ENCODE data around the gene GALNT16. TPM values are rescaled to one million over a fixed set of nuclear protein-coding genes. Genes with fewer than 3 reads are reported as not detected.

Gene GALNT16
- total RNA-seq, 4 donors from 2014 or later = 0.72 to 8.2 (median 2.9) TPM

DNA sequence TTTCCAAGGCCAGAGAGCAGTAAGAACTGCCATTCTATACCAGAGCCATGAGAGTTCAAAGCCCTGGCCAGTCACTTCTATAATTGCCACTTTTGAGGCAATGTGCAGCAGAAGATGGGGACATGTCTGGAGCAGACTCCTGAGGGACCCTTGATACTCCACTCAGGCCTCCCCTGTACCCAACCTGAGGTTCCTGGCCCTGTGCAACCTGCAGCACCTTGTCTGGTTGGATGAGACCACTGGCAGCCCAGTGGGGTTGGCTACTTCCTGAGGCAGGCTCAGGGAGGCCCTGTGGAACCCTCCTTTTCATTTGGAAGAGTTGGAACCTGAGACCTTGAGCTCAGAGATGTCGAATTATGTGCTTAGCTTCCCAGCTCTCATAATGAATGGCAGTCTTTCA, 54.4 kb downstream of the GALNT16 start:
- intact Hi-C loops (cut with DNase I; ENCODE audit: low total_unique reads) = no loop called here
- WGBS, 2 donors = 24 to 55% methylated on average over 1 of the region's 1 CpG
- TF ChIP-seq, protein P1, sequence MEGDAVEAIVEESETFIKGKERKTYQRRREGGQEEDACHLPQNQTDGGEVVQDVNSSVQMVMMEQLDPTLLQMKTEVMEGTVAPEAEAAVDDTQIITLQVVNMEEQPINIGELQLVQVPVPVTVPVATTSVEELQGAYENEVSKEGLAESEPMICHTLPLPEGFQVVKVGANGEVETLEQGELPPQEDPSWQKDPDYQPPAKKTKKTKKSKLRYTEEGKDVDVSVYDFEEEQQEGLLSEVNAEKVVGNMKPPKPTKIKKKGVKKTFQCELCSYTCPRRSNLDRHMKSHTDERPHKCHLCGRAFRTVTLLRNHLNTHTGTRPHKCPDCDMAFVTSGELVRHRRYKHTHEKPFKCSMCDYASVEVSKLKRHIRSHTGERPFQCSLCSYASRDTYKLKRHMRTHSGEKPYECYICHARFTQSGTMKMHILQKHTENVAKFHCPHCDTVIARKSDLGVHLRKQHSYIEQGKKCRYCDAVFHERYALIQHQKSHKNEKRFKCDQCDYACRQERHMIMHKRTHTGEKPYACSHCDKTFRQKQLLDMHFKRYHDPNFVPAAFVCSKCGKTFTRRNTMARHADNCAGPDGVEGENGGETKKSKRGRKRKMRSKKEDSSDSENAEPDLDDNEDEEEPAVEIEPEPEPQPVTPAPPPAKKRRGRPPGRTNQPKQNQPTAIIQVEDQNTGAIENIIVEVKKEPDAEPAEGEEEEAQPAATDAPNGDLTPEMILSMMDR (IDR thresholded peaks at IDR 0.05) = no peak
- TF ChIP-seq POLR2A (IDR thresholded peaks at IDR 0.05) = no peak
- DNase-seq (ENCODE audit: low spot score in 2 of 2) = peak in 1 of 2 donors; percentile 46
- no peak overlapping the region for H3K4me3 ChIP-seq (ENCODE audit: low read depth, poor library complexity, severe bottlenecking)

DNA sequence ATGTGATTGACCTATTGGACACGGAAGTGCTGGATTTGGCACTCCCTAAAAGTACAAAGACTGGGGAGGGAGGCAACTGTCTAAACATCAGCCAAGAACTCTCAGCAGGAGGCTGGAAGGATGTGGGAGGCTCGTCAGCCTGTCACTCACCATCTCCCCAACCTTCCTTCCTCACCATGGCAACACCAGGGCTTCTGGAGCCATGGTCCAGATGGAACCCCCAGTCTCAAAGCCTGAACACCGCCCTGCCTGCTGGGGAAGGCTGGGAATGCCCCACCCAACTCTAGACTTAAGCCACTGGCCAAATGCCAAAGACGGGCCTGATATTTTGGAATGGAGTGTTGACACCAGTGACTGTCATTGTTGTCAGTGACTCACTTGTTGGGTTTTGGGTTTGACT, 55.3 kb downstream of the GALNT16 start:
- H3K4me3 ChIP-seq (ENCODE audit: low read depth, poor library complexity, severe bottlenecking) = no peak overlapping the region
- intact Hi-C loops (cut with DNase I; ENCODE audit: low total_unique reads) = no loop called here
- DNase-seq (ENCODE audit: low spot score in 2 of 2) = peak; percentile 45 to 86
- 45 to 55% methylated on average over 4 of the region's 4 CpGs for WGBS, 2 donors
- no peak for TF ChIP-seq POLR2A (IDR thresholded peaks at IDR 0.05)
- TF ChIP-seq, protein P1 (IDR thresholded peaks at IDR 0.05) = no peak

DNA sequence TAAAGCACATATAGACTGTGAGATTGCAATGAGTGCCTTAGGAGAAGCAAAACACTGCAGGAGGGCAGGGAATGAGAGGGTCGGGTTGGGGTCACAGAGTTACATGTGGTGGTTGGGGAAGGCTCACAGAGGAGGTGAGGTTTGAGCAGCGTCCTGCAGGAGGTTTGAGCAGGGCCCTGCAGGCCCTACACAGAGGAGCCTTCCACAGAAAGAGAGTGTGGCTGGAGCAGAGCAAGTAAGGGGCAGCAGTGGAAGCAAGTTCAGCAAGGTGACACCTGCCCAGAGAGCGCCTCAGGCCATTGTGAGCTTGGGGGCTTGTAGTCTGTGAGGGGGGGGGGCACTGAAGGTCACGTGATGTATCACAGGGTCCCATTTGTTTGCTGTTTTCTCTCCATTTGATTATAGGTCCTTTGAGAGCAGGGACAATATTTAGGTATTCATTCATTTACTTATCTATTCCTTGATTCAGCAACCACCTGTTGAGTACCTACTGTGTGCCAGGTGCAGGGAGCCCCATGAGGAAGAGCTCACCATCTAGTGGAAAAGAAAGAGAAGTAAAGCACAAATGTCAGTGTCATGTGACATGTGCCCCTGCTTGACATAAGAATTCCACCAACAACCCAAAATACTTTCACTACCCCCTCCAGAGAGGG, 56.6 kb downstream of the GALNT16 start:
- TF ChIP-seq, protein P1 (IDR thresholded peaks at IDR 0.05) = no peak
- TF ChIP-seq POLR2A (IDR thresholded peaks at IDR 0.05) = no peak
- intact Hi-C loops (cut with DNase I; ENCODE audit: low total_unique reads) = no loop called here
- 86 to 88% methylated on average over 4 of the region's 4 CpGs for WGBS, 2 donors
- peak in 1 of 2 donors; percentile 25 for DNase-seq (ENCODE audit: low spot score in 2 of 2)
- no peak overlapping the region for H3K4me3 ChIP-seq (ENCODE audit: low read depth, poor library complexity, severe bottlenecking)

DNA sequence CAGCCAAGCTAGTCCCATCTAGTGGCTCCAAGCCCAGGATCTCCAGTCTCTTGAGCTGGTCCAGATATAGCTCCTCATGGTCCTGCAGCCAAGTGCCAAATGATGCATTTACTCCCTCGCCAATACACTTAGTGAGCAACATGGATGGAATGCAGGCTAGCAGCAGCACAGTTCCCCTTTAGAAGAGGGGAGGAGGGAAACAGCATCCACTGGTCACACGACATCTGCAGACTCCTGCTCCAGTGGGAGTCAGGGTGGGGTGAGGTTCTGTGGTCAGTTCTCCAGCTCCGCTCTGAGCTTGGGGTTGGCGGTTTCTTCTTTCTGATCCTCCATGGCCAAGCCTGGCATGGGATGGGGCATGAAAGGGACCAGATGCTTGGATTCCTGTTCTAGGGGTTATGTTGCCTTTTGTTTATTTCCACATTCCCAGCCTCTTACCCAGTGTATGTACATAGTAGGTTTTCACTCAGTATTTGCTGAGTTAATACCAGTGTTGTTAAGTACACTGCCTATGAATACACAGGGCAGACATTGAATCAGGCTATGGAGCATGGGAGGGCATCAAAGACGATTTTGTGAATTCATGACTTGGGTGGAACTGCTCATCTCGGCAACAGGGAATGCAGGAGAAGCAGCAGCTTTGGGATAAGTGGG, 57.3 kb downstream of the GALNT16 start:
- DNase-seq (ENCODE audit: low spot score in 2 of 2) = peak; percentile 73 to 91
- intact Hi-C loops (cut with DNase I; ENCODE audit: low total_unique reads) = no loop called here
- TF ChIP-seq, protein P1 (IDR thresholded peaks at IDR 0.05) = no peak
- no peak for TF ChIP-seq POLR2A (IDR thresholded peaks at IDR 0.05)

DNA sequence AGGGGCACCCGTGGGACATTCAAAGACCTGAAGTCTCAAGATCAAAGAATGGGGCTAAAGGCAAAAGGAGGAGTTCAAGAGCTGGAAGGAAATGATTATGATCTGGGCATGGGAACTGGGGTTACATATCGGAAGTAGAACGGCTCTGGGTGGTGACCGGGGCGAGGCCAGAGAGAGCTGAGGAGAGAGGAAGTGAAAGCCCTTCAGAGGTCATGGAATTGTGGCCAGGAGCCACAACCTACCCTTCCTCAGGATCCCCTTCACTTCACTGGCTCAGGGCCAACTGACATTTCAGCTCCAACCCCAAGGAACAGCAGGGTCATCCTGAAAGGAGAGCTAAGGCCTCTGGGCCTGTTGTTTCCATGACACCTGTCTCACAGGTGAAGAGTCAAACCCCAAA, 57.8 kb downstream of the GALNT16 start:
- intact Hi-C loops (cut with DNase I; ENCODE audit: low total_unique reads) = no loop called here
- 49 to 55% methylated on average over 5 of the region's 5 CpGs for WGBS, 2 donors
- peak in 1 of 2 donors; percentile 85 for DNase-seq (ENCODE audit: low spot score in 2 of 2)
- no peak overlapping the region for H3K4me3 ChIP-seq (ENCODE audit: low read depth, poor library complexity, severe bottlenecking)
- no peak for TF ChIP-seq POLR2A (IDR thresholded peaks at IDR 0.05)
- TF ChIP-seq, protein P1 (IDR thresholded peaks at IDR 0.05) = no peak

More for the DNA sequence above, 57.3 kb downstream of the GALNT16 start:
- 34 to 40% methylated on average over 6 of the region's 6 CpGs for WGBS, 2 donors
- H3K4me3 ChIP-seq (ENCODE audit: low read depth, poor library complexity, severe bottlenecking) = no peak overlapping the region
